Activated naive CD4-positive, alpha-beta T cell treated with anti-CD3 and anti-CD28 coated beads, Interleukin-2, amount 10 ng/mL, durations not matched to agents 7 days and 5 days (primary cell): ENCODE measurements around the gene MAPKAPK3.

Source experiments
- CTCF ChIA-PET: fragments of 350-600 bp; sonication (Branson Sonifier 250); formaldehyde crosslinking; loops from one replicate; lab custom pipeline; 2021; ENCODE audit warnings: antibody characterized with exemption; lab: Charles Lee
- DNase-seq: peaks from one replicate; pipeline ENCODE4 v3.0.0-alpha.2; 2020
- H3K27ac Mint-ChIP-seq: one replicate; pipeline ENCODE4 v1.8.0; 2021; ENCODE audit warnings: mild to moderate bottlenecking, moderate library complexity, mixed read lengths
- H3K27me3 Mint-ChIP-seq: one replicate; pipeline ENCODE4 v1.8.0; 2021; ENCODE audit warnings: mild to moderate bottlenecking, mixed read lengths
- H3K36me3 Mint-ChIP-seq: one replicate; pipeline ENCODE4 v1.8.0; 2021; ENCODE audit warnings: mixed read lengths
- H3K4me1 Mint-ChIP-seq: one replicate; pipeline ENCODE4 v1.8.0; 2021; ENCODE audit warnings: mixed read lengths
- H3K4me3 Mint-ChIP-seq: one replicate; pipeline ENCODE4 v1.8.0; 2021; ENCODE audit warnings: mild to moderate bottlenecking, moderate library complexity, mixed read lengths
- H3K9me3 Mint-ChIP-seq: one replicate; pipeline ENCODE4 v1.8.0; 2021; ENCODE audit warnings: mixed read lengths

Gene MAPKAPK3

GRCh38 chr3:50650018-50650417, 33.1 kb downstream of the MAPKAPK3 start:
- H3K4me3 Mint-ChIP-seq, result no peak overlapping the region
- H3K4me1 Mint-ChIP-seq, result peaks cover 21% of the 10 kb centered on the region
- DNase-seq, result no peak
- no peaks in the 10 kb centered on the region for H3K9me3 Mint-ChIP-seq
- no peaks in the 10 kb centered on the region for H3K27me3 Mint-ChIP-seq
- CTCF ChIA-PET, result interaction anchor here (9.3 kb wide), 1 partner anchor 33 kb away, joined by 147 read pairs; the partner anchor contains the start of gene MAPKAPK3
- H3K36me3 Mint-ChIP-seq, result peaks cover 21% of the 10 kb centered on the region
- peak overlapping the region; percentile 61 for H3K27ac Mint-ChIP-seq

GRCh38 chr3:50651445-50651844, 34.5 kb downstream of the MAPKAPK3 start:
- no peak for DNase-seq
- Mint-ChIP-seq H3K27me3 (no peaks in the 10 kb centered on the region), H3K9me3 (no peaks in the 10 kb centered on the region), H3K4me1 (peaks cover 26% of the 10 kb centered on the region), H3K36me3 (peaks cover 13% of the 10 kb centered on the region), H3K27ac (no peak overlapping the region), H3K4me3 (no peak overlapping the region)
- CTCF ChIA-PET, result interaction anchor here (1.2 to 9.3 kb wide), 4 partner anchors 18 to 738 kb away, joined by 3 to 147 read pairs (median 28); partner anchors contain the start of genes HEMK1 and MAPKAPK3

GRCh38 chr3:50651920-50652529, 35.1 kb downstream of the MAPKAPK3 start:
- Mint-ChIP-seq H3K36me3 (peaks cover 13% of the 10 kb centered on the region), H3K27ac (peak overlapping the region; percentile 53), H3K27me3 (no peaks in the 10 kb centered on the region), H3K9me3 (no peaks in the 10 kb centered on the region), H3K4me3 (no peak overlapping the region), H3K4me1 (peaks cover 26% of the 10 kb centered on the region)
- DNase-seq, result no peak
- CTCF ChIA-PET, result interaction anchor here (1.1 to 9.3 kb wide), 7 partner anchors 16 to 737 kb away, joined by 3 to 147 read pairs (median 9); partner anchors contain the start of genes HEMK1 and MAPKAPK3

GRCh38 chr3:50652709-50653108, 35.8 kb downstream of the MAPKAPK3 start:
- no peak overlapping the region for H3K27ac Mint-ChIP-seq

DNA sequence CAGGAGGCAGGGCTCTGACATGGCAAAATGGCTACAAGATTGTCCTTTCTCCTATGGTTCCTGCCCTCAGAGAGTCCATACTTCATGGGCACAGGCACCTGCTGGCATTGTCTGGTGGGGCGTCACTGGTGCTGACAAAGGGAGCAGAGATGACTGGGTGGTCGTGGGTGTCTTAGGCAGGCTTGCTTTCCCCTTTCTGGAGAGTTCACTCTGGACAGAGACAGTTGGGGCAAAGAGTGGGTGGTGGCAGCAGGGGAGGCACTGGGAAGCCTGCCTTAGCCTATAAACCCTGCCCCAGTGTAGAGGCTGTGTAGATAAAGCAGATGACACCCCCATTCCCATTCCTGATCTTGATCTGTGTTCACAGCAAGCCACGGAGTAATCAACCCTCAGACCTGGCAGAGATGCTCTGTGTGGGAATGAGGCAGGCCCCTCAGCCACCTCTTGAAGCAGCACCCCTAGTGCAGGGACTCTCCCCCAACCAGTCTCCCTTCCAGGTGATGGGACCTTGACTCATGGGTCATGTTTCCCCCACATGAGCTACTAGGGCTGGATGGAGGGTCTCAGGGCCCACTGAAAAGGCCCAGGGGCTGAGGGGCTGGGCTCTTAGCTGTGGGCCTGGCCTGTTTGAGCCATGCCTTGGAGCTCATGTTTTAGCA, 37.1 kb downstream of the MAPKAPK3 start:
- Mint-ChIP-seq H3K27ac (peak overlapping the region; percentile 25), H3K27me3 (no peaks in the 10 kb centered on the region), H3K4me1 (peaks cover 26% of the 10 kb centered on the region), H3K4me3 (no peak overlapping the region), H3K36me3 (peaks cover 5% of the 10 kb centered on the region), H3K9me3 (no peaks in the 10 kb centered on the region)
- CTCF ChIA-PET, result interaction anchor here (1.0 to 9.3 kb wide), 7 partner anchors 11 to 82 kb away, joined by 3 to 147 read pairs (median 6); partner anchors contain the start of genes HEMK1 and MAPKAPK3
- DNase-seq, result no peak

More at GRCh38 chr3:50652709-50653108, 35.8 kb downstream of the MAPKAPK3 start:
- Mint-ChIP-seq H3K4me3 (no peak overlapping the region), H3K27me3 (no peaks in the 10 kb centered on the region), H3K9me3 (no peaks in the 10 kb centered on the region), H3K36me3 (peaks cover 9% of the 10 kb centered on the region), H3K4me1 (peaks cover 26% of the 10 kb centered on the region)
- CTCF ChIA-PET, result interaction anchor here (0.7 to 9.3 kb wide), 13 partner anchors 9 to 737 kb away, joined by 3 to 147 read pairs (median 5); partner anchors contain the start of genes HEMK1 and MAPKAPK3
- peak; percentile 74 for DNase-seq

DNA sequence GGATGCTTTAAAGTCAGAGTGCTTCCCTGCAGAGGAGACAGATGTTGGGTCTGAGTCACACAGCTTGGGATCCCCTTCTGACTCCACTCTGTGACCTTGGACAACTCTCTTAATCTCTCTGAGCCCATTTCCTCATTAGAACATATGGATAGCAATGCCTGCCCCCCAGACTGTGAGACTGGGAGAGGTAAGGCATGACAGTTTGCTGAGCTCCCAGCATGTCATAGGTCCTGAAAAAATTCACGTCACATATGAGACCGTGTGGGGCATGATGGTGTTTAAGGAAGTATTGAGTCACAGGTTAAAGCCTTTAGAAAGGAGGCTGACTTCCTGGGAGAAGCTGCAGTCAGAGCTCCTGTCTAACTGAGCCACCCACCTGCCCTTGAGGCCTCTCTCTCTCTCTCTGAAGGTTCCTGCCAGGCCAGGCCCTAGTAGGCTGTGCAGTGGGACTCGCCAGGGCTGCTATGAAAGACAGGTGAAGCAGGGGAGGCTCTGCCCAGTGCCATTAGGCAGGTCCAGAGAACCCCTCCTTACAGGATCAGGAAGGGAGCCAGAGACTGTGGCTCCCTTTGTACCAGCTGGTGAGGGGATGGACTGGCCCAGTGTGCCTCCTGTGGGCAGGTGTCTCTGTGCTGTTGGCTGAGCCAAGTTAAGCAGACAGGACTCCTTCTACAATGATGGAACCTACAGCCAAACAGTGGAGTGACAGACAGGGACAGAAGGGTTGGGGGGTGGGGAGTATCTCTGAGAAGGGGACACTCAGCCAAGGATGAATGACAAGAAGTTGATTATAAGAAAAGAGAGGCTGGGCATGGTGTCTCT, 38.3 kb downstream of the MAPKAPK3 start:
- Mint-ChIP-seq H3K27ac (no peak overlapping the region), H3K4me1 (peaks cover 26% of the 10 kb centered on the region), H3K27me3 (no peaks in the 10 kb centered on the region), H3K36me3 (peaks cover 2% of the 10 kb centered on the region), H3K9me3 (no peaks in the 10 kb centered on the region), H3K4me3 (no peak overlapping the region)
- DNase-seq, result no peak
- CTCF ChIA-PET, result interaction anchor here (1.7 to 9.3 kb wide), 2 partner anchors 21 to 38 kb away, joined by 6 to 147 read pairs; partner anchors contain the start of gene MAPKAPK3

- Mint-ChIP-seq H3K27ac (no peak overlapping the region), H3K36me3 (peaks cover 2% of the 10 kb centered on the region), H3K9me3 (no peaks in the 10 kb centered on the region), H3K4me3 (no peak overlapping the region), H3K27me3 (peaks cover under 1% of the 10 kb centered on the region), H3K4me1 (peaks cover 24% of the 10 kb centered on the region)
- no peak for DNase-seq
- CTCF ChIA-PET, result interaction anchor here (1.5 to 1.6 kb wide), 2 partner anchors 40 to 113 kb away, joined by 3 to 7 read pairs; partner anchors contain the start of gene MAPKAPK3
Observed at GRCh38 chr3:50656417-50657195, 39.7 kb downstream of the MAPKAPK3 start.

DNA sequence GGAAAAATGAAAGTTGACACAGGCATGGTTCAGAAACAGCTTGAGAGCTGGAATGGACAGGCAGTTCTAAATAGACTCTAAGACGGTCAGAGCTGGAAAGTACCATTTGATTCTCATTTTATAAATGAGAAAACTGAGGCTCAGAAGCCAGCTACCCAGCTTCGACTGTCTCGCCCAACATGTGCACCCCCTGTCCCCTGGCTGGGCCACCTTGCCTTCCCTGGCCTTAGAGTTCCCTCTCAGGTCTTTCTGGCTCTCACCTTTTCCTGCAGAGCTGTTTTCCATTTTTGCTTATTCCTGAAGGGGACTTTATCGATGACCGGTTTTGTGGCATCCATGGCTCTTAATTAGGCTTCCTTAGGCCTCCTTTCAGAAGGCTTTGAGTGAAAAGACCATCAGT, 40.5 kb downstream of the MAPKAPK3 start:
- Mint-ChIP-seq H3K4me3 (no peak overlapping the region), H3K4me1 (peaks cover 22% of the 10 kb centered on the region), H3K9me3 (no peaks in the 10 kb centered on the region), H3K36me3 (no peaks in the 10 kb centered on the region), H3K27ac (no peak overlapping the region), H3K27me3 (peaks cover 6% of the 10 kb centered on the region)
- no peak for DNase-seq
- CTCF ChIA-PET, result interaction anchor here (1.5 to 1.6 kb wide), 2 partner anchors 41 to 114 kb away, joined by 3 to 7 read pairs; partner anchors contain the start of gene MAPKAPK3

DNA sequence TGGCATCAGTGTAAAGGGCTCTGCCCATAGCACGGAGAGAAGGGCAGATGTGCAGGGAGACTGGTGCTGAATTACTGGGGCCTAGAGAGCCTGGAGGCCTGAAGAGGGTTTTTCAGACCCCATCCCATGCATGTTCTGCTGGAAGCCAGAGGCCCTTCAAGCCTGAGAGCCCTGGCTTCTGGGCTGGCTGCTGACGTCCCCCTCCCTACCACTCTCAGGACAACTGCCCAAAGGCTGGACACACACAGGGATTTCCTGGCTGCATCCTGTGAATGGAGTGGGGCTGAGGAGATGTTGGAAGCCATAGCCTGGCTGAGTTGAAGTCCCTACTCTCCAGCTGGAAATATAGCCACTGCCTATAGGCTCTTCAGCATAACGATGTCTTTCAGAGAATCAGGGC, 40.9 kb downstream of the MAPKAPK3 start:
- peaks cover 20% of the 10 kb centered on the region for H3K4me1 Mint-ChIP-seq
- H3K36me3 Mint-ChIP-seq, result no peaks in the 10 kb centered on the region
- no peaks in the 10 kb centered on the region for H3K9me3 Mint-ChIP-seq
- peaks cover 9% of the 10 kb centered on the region for H3K27me3 Mint-ChIP-seq
- DNase-seq, result no peak
- no peak overlapping the region for H3K27ac Mint-ChIP-seq
- CTCF ChIA-PET, result interaction anchor here (1.5 to 1.6 kb wide), 2 partner anchors 41 to 115 kb away, joined by 3 to 7 read pairs; partner anchors contain the start of gene MAPKAPK3
- no peak overlapping the region for H3K4me3 Mint-ChIP-seq

DNA sequence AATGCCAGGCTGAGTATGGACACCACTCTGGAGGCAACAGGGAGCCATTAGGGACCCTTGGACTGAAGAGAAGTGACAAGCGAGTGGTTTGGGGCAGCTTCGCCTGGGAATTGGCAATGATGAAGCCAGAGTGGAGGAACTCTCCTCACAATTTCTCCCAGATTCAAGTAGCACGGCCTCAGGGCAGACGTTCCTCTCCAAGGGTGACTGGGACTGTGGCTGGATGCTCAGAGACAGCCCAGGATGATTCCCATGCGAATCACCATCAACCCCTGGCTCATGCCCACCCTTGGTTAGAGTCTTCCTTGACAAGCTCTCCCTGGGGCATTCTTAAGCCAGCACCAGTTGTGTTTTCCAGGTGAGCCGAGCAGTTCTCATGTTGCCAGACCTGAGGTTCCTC, 41.5 kb downstream of the MAPKAPK3 start:
- DNase-seq, result no peak
- H3K36me3 Mint-ChIP-seq, result no peaks in the 10 kb centered on the region
- peaks cover 19% of the 10 kb centered on the region for H3K4me1 Mint-ChIP-seq
- no peaks in the 10 kb centered on the region for H3K9me3 Mint-ChIP-seq
- CTCF ChIA-PET, result interaction anchor here (1.5 kb wide), 1 partner anchor 115 kb away, joined by 3 read pairs; no protein-coding TSS in a partner anchor
- peaks cover 9% of the 10 kb centered on the region for H3K27me3 Mint-ChIP-seq
- H3K27ac Mint-ChIP-seq, result no peak overlapping the region
- no peak overlapping the region for H3K4me3 Mint-ChIP-seq

DNA sequence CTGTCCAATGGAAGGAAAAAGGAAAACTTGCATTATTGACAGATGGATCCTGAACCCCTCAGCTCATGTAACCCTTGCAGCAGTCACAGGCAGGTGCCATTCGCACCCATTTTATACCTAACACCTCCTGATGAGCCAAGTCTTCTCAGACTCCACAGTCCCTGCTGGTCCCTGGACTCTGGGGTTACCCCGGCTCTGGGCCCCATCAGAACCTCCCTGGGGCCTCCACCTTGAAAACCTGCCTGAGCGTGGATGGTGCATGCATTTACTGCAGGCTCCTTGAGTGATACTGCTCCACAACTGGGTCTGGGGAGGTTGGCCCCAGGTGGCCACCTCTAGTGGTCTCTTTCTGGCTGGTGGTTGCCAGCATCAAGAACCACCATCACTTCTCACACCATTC, 41.9 kb downstream of the MAPKAPK3 start:
- CTCF ChIA-PET, result no interaction called here
- H3K27me3 Mint-ChIP-seq, result peaks cover 9% of the 10 kb centered on the region
- H3K4me1 Mint-ChIP-seq, result peaks cover 16% of the 10 kb centered on the region
- H3K27ac Mint-ChIP-seq, result no peak overlapping the region
- no peaks in the 10 kb centered on the region for H3K36me3 Mint-ChIP-seq
- DNase-seq, result no peak
- no peaks in the 10 kb centered on the region for H3K9me3 Mint-ChIP-seq
- no peak overlapping the region for H3K4me3 Mint-ChIP-seq

DNA sequence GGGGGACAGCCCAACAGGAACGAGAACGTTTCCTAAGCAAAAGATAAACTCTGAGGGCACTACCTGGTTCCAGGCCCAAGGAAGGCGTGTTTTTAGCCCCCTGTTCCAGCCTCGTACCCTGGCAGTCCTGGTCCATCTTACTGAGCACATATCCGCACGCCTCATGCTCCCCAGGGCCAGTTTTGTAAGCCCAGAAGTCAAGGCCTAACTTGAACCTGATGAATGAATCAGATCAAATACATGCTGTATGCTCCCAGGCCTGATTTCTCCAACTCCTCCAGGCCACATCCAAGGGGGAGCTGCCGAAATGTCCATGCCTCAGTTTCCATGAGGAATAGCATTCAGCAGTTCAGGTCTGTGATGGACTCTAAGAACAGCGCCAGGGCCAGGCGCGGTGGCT, 43.4 kb downstream of the MAPKAPK3 start:
- H3K36me3 Mint-ChIP-seq, result no peaks in the 10 kb centered on the region
- H3K4me3 Mint-ChIP-seq, result no peak overlapping the region
- H3K27ac Mint-ChIP-seq, result no peak overlapping the region
- CTCF ChIA-PET, result no interaction called here
- H3K27me3 Mint-ChIP-seq, result peaks cover 15% of the 10 kb centered on the region
- no peaks in the 10 kb centered on the region for H3K9me3 Mint-ChIP-seq
- DNase-seq, result no peak
- peaks cover 6% of the 10 kb centered on the region for H3K4me1 Mint-ChIP-seq

- CTCF ChIA-PET, result interaction anchor here (0.7 kb wide), 1 partner anchor 710 kb away, joined by 3 read pairs; no protein-coding TSS in a partner anchor
- Mint-ChIP-seq H3K36me3 (no peaks in the 10 kb centered on the region), H3K27ac (no peak overlapping the region)
Observed at GRCh38 chr3:50661321-50661837, 44.4 kb downstream of the MAPKAPK3 start.

More at GRCh38 chr3:50661321-50661837, 44.4 kb downstream of the MAPKAPK3 start:
- no peak for DNase-seq
- Mint-ChIP-seq H3K9me3 (no peaks in the 10 kb centered on the region), H3K4me3 (no peak overlapping the region), H3K4me1 (peaks cover 9% of the 10 kb centered on the region), H3K27me3 (peaks cover 23% of the 10 kb centered on the region)
